Measurements from ENCODE around the gene CRB2.

CRB2 gene

DNA sequence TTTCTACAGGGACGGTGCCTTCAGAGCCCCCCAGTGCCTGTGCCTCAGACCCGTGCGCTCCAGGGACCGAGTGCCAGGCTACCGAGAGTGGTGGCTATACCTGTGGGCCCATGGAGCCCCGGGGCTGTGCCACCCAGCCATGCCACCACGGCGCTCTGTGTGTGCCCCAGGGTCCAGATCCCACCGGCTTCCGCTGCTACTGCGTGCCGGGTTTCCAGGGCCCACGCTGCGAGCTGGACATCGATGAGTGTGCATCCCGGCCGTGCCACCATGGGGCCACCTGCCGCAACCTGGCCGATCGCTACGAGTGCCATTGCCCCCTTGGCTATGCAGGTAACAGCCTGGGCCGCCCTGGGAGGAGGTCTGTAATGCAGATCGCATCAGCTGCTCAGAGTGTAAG, 6.9 kb downstream of the CRB2 start:
- Histone ChIP-seq H3K36me3 (replicated peaks; ENCODE audit: insufficient read depth, low read length) (no peaks in the 10 kb centered on the region), H3K9ac (ENCODE audit: low read length) (no peak overlapping the region), H2AFZ (ENCODE audit: low read length) (no peak overlapping the region), H3K9me2 (replicated peaks; ENCODE audit: insufficient read depth, low read length) (no peaks in the 10 kb centered on the region), H4K20me1 (ENCODE audit: insufficient read depth, low read length) (no peaks in the 10 kb centered on the region), H3K9me3 (replicated peaks; ENCODE audit: insufficient read depth, low read length) (no peaks in the 10 kb centered on the region), H3K79me2 (ENCODE audit: low read length) (no peaks in the 10 kb centered on the region), H3K4me2 (ENCODE audit: low read depth, low read length) (no peak overlapping the region), H3K27me3 (replicated peaks; ENCODE audit: insufficient read depth, low read length) (no peaks in the 10 kb centered on the region), H3F3A (ENCODE audit: insufficient read depth, low read length) (no peaks in the 10 kb centered on the region), H3K27ac (ENCODE audit: low read length) (no peak overlapping the region), H3K4me1 (ENCODE audit: low read length) (peaks cover 12% of the 10 kb centered on the region), H3K4me3 (ENCODE audit: low read length) (no peak overlapping the region)
- no peak for TF ChIP-seq EZH2phosphoT487 (IDR thresholded peaks at IDR 0.05; ENCODE audit: low read length)
- TF ChIP-seq EZH2 (optimal IDR thresholded peaks at IDR 0.05; ENCODE audit: low read depth, low read length): no peak
- TF ChIP-seq, protein P1, sequence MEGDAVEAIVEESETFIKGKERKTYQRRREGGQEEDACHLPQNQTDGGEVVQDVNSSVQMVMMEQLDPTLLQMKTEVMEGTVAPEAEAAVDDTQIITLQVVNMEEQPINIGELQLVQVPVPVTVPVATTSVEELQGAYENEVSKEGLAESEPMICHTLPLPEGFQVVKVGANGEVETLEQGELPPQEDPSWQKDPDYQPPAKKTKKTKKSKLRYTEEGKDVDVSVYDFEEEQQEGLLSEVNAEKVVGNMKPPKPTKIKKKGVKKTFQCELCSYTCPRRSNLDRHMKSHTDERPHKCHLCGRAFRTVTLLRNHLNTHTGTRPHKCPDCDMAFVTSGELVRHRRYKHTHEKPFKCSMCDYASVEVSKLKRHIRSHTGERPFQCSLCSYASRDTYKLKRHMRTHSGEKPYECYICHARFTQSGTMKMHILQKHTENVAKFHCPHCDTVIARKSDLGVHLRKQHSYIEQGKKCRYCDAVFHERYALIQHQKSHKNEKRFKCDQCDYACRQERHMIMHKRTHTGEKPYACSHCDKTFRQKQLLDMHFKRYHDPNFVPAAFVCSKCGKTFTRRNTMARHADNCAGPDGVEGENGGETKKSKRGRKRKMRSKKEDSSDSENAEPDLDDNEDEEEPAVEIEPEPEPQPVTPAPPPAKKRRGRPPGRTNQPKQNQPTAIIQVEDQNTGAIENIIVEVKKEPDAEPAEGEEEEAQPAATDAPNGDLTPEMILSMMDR (IDR thresholded peaks at IDR 0.05; ENCODE audit: low read length): no peak
- no peak for DNase-seq

DNA sequence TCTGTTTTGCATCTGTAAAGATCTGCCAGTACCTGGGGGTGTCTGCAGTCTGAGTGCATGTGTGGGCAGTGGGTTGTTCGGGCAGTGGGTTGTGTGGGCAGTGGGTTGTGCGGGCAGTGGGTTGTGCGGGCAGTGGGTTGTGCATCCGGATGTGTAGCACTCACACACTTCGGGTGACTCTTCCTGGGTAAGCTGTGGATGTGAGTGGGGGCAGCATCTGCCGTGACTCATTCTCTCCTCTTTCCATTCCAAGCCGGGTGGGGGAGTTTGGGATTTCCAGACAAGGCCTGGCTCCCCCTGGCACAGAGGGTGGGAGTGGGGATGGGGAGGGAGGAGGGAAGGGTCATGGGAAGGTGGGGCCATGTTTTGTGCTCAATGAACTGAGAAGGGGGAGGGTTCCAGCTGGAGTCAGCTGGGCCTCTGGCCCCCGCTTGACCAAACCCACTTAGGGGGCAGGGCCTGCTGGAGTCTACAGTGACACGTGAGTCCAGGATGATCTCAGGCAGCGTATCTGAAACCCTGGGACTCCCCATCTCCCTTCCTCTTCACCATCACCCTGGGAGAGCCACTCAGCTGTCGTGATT, 8.3 kb downstream of the CRB2 start:
- Histone ChIP-seq H3K9ac (ENCODE audit: low read length) (no peak overlapping the region), H3K4me1 (ENCODE audit: low read length) (peaks cover 8% of the 10 kb centered on the region), H3K9me2 (replicated peaks; ENCODE audit: insufficient read depth, low read length) (no peaks in the 10 kb centered on the region), H2AFZ (ENCODE audit: low read length) (no peak overlapping the region), H3K4me2 (ENCODE audit: low read depth, low read length) (no peak overlapping the region), H3K4me3 (ENCODE audit: low read length) (no peak overlapping the region), H3K79me2 (ENCODE audit: low read length) (no peaks in the 10 kb centered on the region), H3K36me3 (replicated peaks; ENCODE audit: insufficient read depth, low read length) (no peaks in the 10 kb centered on the region), H3K27ac (ENCODE audit: low read length) (no peak overlapping the region), H3F3A (ENCODE audit: insufficient read depth, low read length) (no peaks in the 10 kb centered on the region), H3K9me3 (replicated peaks; ENCODE audit: insufficient read depth, low read length) (no peaks in the 10 kb centered on the region), H4K20me1 (ENCODE audit: insufficient read depth, low read length) (no peaks in the 10 kb centered on the region), H3K27me3 (replicated peaks; ENCODE audit: insufficient read depth, low read length) (peaks cover 11% of the 10 kb centered on the region)
- no peak for TF ChIP-seq EZH2phosphoT487 (IDR thresholded peaks at IDR 0.05; ENCODE audit: low read length)
- TF ChIP-seq, protein P1 (IDR thresholded peaks at IDR 0.05; ENCODE audit: low read length): no peak
- TF ChIP-seq EZH2 (optimal IDR thresholded peaks at IDR 0.05; ENCODE audit: low read depth, low read length): no peak
- no peak for DNase-seq

DNA sequence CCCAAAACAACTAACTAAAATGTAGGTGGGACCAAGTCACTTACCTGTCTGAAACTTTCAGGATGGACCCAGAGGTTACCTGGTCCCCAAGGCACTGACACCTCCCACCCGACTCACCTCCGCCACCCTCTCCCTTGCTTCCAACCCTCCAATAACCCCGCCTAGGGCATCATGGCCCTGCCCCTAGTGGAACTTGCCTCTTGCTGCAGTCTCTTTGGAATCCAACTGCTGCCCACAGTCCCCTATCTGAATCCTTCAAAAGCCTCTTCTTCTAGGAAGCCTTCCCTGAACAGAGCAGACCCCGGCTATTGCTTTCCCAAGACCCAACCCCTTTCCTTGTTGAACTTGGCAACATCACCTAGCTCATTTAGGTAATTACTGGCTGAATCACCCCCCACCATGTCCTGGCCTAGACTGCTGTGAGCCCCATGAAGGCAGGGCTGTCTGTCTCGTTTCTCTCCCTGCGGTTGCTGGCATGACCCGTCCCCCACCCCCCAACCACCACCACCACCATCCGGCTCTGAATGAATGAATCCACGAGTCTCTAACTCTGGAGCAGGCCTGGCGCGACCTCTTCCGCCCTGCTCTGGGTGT, 9.4 kb downstream of the CRB2 start:
- H3K9me3 ChIP-seq (replicated peaks; ENCODE audit: insufficient read depth, low read length): no peaks in the 10 kb centered on the region
- H3K9ac ChIP-seq (ENCODE audit: low read length): no peak overlapping the region
- H3K9me2 ChIP-seq (replicated peaks; ENCODE audit: insufficient read depth, low read length): no peaks in the 10 kb centered on the region
- H3K27ac ChIP-seq (ENCODE audit: low read length): no peak overlapping the region
- H2AFZ ChIP-seq (ENCODE audit: low read length): no peak overlapping the region
- TF ChIP-seq EZH2 (optimal IDR thresholded peaks at IDR 0.05; ENCODE audit: low read depth, low read length) (no peak), EZH2phosphoT487 (IDR thresholded peaks at IDR 0.05; ENCODE audit: low read length) (no peak)
- TF ChIP-seq, protein P1 (IDR thresholded peaks at IDR 0.05; ENCODE audit: low read length): peak; percentile 16; the same call in 1 of the 2 replicates
- no peaks in the 10 kb centered on the region for H3K4me1 ChIP-seq (ENCODE audit: low read length)
- no peaks in the 10 kb centered on the region for H3K36me3 ChIP-seq (replicated peaks; ENCODE audit: insufficient read depth, low read length)
- H3K79me2 ChIP-seq (ENCODE audit: low read length): no peaks in the 10 kb centered on the region
- no peak overlapping the region for H3K4me3 ChIP-seq (ENCODE audit: low read length)
- H3K27me3 ChIP-seq (replicated peaks; ENCODE audit: insufficient read depth, low read length): peaks cover 21% of the 10 kb centered on the region
- no peaks in the 10 kb centered on the region for H4K20me1 ChIP-seq (ENCODE audit: insufficient read depth, low read length)
- no peaks in the 10 kb centered on the region for H3F3A ChIP-seq (ENCODE audit: insufficient read depth, low read length)
- H3K4me2 ChIP-seq (ENCODE audit: low read depth, low read length): no peak overlapping the region
- no peak for DNase-seq

Measured in MM.1S (cell line).